Glutamatergic neuron (in vitro differentiated cells): ENCODE measurements around the gene ACOXL. TPM values are rescaled to one million over a fixed set of nuclear protein-coding genes. Genes with fewer than 3 reads are reported as not detected.

Experiments used
- DNase-seq: peaks from one replicate; pipeline ENCODE4 v3.0.0; 2022
- H3K27ac Mint-ChIP-seq: one replicate; pipeline ENCODE4 v1.8.0; 2020; ENCODE audit warnings: mild to moderate bottlenecking, mixed read lengths, inconsistent platforms; ENCODE audit not compliant: unreplicated experiment
- H3K27me3 Mint-ChIP-seq: one replicate; pipeline ENCODE4 v1.8.0; 2020; ENCODE audit warnings: mild to moderate bottlenecking, moderate library complexity, mixed read lengths, inconsistent platforms; ENCODE audit not compliant: unreplicated experiment
- H3K36me3 Mint-ChIP-seq: one replicate; pipeline ENCODE4 v1.8.0; 2020; ENCODE audit warnings: mild to moderate bottlenecking, mixed read lengths, inconsistent platforms; ENCODE audit not compliant: unreplicated experiment
- H3K4me1 Mint-ChIP-seq: one replicate; pipeline ENCODE4 v1.8.0; 2020; ENCODE audit warnings: mild to moderate bottlenecking, low read depth, mixed read lengths, inconsistent platforms; ENCODE audit not compliant: unreplicated experiment
- H3K4me3 Mint-ChIP-seq: one replicate; pipeline ENCODE4 v1.8.0; 2020; ENCODE audit warnings: mild to moderate bottlenecking, mixed read lengths, inconsistent platforms; ENCODE audit not compliant: unreplicated experiment
- H3K9me3 Mint-ChIP-seq: one replicate; pipeline ENCODE4 v1.8.0; 2020; ENCODE audit warnings: mild to moderate bottlenecking, moderate library complexity, mixed read lengths, inconsistent platforms; ENCODE audit not compliant: unreplicated experiment
- total RNA-seq: library from RNA; stranded (reverse); fragmentation: NEBNext Ultra II Directional; extraction: Animal tissue kit (Norgen Biotek cat#: 25700); gene quantifications from one replicate; pipeline ENCODE4 v1.2.1, GENCODE V29; 2021; ENCODE audit not compliant: unreplicated experiment
- TF ChIP-seq, protein P1 (sequence below): fragments of 200-600 bp; sonication (generic); IDR thresholded peaks from one replicate; pipeline ENCODE4 v1.5.0; 2021; ENCODE audit not compliant: partially characterized antibody, unreplicated experiment

The ACOXL gene
- total RNA-seq, 1 donor from 2014 or later, result 1.4 TPM

DNA sequence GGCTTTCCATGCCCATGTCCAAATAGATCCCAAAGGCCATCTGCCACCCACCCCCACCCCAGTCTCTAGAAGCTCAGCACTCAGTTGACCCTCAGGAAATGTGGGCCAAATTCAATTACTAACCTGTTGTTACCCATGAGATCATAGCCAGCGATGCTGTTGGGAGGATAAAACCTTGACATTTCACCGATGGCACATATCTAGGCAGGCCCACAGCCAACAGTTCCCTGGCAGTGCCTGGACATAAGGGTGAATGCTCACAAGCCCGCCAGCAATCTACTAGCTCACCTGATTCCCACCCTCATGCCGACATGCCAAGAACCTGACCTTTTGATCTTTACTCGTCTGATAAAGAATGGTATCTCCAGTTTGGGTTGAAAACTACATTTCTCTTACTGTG is 11.8 kb upstream of the ACOXL start:
- H3K9me3 Mint-ChIP-seq, result no peaks in the 10 kb centered on the region
- TF ChIP-seq, protein P1, sequence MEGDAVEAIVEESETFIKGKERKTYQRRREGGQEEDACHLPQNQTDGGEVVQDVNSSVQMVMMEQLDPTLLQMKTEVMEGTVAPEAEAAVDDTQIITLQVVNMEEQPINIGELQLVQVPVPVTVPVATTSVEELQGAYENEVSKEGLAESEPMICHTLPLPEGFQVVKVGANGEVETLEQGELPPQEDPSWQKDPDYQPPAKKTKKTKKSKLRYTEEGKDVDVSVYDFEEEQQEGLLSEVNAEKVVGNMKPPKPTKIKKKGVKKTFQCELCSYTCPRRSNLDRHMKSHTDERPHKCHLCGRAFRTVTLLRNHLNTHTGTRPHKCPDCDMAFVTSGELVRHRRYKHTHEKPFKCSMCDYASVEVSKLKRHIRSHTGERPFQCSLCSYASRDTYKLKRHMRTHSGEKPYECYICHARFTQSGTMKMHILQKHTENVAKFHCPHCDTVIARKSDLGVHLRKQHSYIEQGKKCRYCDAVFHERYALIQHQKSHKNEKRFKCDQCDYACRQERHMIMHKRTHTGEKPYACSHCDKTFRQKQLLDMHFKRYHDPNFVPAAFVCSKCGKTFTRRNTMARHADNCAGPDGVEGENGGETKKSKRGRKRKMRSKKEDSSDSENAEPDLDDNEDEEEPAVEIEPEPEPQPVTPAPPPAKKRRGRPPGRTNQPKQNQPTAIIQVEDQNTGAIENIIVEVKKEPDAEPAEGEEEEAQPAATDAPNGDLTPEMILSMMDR, result no peak
- no peak for DNase-seq
- H3K27me3 Mint-ChIP-seq, result no peaks in the 10 kb centered on the region
- no peaks in the 10 kb centered on the region for H3K4me1 Mint-ChIP-seq
- no peaks in the 10 kb centered on the region for H3K36me3 Mint-ChIP-seq
- H3K4me3 Mint-ChIP-seq, result no peak overlapping the region
- no peak overlapping the region for H3K27ac Mint-ChIP-seq

DNA sequence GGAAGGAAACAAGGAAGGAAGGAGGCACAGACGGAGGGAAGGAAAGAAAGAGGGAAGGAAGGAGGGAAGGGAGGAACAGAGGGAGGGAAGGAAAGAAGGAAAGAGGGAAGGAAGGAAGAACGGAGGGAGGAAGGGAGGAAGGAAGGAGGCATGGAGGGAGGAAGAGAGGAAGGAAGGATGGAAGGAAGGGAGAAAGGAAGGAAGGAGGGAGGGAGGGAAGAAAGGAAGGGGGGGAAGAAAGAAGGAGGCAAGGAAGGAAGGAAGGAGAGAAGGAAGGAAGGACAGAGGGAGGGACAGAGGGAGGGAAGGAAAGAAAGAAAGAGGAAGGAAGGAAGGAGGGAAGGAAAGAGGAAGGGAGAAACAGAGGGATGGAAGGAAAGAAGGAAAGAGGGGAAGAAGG is 7.6 kb upstream of the ACOXL start:
- no peak overlapping the region for H3K27ac Mint-ChIP-seq
- peaks cover 1% of the 10 kb centered on the region for H3K27me3 Mint-ChIP-seq
- no peaks in the 10 kb centered on the region for H3K36me3 Mint-ChIP-seq
- no peaks in the 10 kb centered on the region for H3K4me1 Mint-ChIP-seq
- TF ChIP-seq, protein P1, result no peak
- no peak overlapping the region for H3K4me3 Mint-ChIP-seq
- DNase-seq, result no peak
- no peaks in the 10 kb centered on the region for H3K9me3 Mint-ChIP-seq

DNA sequence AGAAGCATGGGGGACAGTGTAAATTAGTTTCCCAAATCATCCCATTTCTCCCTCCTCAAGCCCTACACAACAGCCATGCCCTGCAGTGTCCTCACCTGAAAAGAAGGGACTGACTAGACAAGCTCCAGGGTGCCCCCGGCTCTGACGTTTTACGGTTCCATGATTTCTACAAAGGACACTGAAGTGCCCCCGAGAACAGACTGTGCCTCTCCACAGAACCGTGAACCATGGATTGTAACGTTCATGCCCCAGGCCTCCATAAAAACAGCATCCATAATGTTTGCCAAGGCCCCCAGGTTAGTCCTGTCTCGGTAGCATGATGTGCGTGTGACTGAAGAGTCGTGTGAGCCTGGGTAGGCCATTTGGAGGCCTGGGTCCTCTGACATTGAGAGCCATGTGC is 7.0 kb upstream of the ACOXL start:
- peaks cover 1% of the 10 kb centered on the region for H3K27me3 Mint-ChIP-seq
- TF ChIP-seq, protein P1, result no peak
- no peaks in the 10 kb centered on the region for H3K4me1 Mint-ChIP-seq
- no peak overlapping the region for H3K27ac Mint-ChIP-seq
- no peak for DNase-seq
- no peaks in the 10 kb centered on the region for H3K36me3 Mint-ChIP-seq
- no peak overlapping the region for H3K4me3 Mint-ChIP-seq
- peaks cover under 1% of the 10 kb centered on the region for H3K9me3 Mint-ChIP-seq

DNA sequence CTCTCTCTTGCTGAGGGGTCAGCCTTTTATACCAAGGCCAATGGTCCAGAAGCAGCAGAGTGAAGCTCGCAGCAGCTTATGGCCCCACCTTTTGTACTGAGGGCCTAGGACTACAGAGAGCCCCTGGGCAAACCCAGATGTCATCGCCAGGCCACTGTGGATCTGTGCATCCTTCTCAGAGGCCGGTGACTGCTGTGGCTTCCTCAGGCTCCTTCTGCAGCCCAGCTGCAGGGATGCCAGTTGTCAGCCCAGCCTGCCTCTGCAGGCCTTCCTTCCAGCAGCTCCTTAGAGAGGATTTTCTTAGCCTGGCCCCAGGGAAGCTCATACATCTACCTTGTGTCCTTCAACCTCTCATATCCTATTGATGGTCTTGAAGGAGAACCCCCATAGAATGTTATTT is 6.5 kb upstream of the ACOXL start:
- H3K36me3 Mint-ChIP-seq, result peaks cover 4% of the 10 kb centered on the region
- no peak overlapping the region for H3K4me3 Mint-ChIP-seq
- DNase-seq, result no peak
- no peak overlapping the region for H3K27ac Mint-ChIP-seq
- H3K4me1 Mint-ChIP-seq, result no peaks in the 10 kb centered on the region
- peaks cover 2% of the 10 kb centered on the region for H3K9me3 Mint-ChIP-seq
- TF ChIP-seq, protein P1, result no peak
- H3K27me3 Mint-ChIP-seq, result peaks cover 4% of the 10 kb centered on the region

DNA sequence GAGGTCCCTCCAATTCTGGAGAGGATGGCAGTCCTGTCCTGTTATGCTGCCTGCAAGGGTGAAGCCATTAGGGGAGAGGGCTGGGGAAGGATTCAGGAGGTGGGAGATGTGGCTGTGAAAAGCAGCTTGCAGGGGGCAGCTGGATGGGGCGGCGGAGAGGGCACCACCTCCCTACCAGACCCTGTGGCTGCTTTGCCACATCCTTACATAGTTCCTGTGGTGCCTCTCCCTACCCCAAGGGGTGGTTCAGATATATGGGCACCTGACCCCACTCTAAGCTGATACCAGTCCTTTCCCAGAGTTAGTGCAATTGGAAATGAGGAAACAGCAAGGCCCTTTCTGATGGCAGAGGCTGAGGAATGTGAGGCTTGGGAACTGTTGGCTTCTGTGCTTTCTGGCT is 6.1 kb upstream of the ACOXL start:
- no peak for DNase-seq
- TF ChIP-seq, protein P1, result no peak
- Mint-ChIP-seq H3K9me3 (peaks cover 3% of the 10 kb centered on the region), H3K27me3 (peaks cover 7% of the 10 kb centered on the region), H3K4me3 (no peak overlapping the region), H3K4me1 (no peaks in the 10 kb centered on the region), H3K36me3 (peaks cover 8% of the 10 kb centered on the region), H3K27ac (no peak overlapping the region)
